ENCODE measurements around the gene RMDN3. TPM values are rescaled to one million over a fixed set of nuclear protein-coding genes. Genes with fewer than 3 reads are reported as not detected.

RMDN3 gene
- total RNA-seq = 21.2 TPM

GRCh38 chr15:40754883-40755811, at the start of gene RMDN3:
Gene RMDN3 (minus strand): TSS chr15:40755254. CDS start chr15:40754783, 471 bp downstream.
- peak; percentile 98 for ATAC-seq

- no peak for ATAC-seq
Observed at GRCh38 chr15:40803688-40804087, 48.6 kb upstream of the RMDN3 start.

GRCh38 chr15:40803076-40803475, 48.0 kb upstream of the RMDN3 start:
- ATAC-seq = no peak

- ATAC-seq = no peak
Observed at GRCh38 chr15:40799523-40799922, 44.5 kb upstream of the RMDN3 start.

- no peak for ATAC-seq
Observed at GRCh38 chr15:40796512-40796911, 41.5 kb upstream of the RMDN3 start.

- ATAC-seq = no peak
Observed at GRCh38 chr15:40796041-40796440, 41.0 kb upstream of the RMDN3 start.

GRCh38 chr15:40793216-40793989, 38.3 kb upstream of the RMDN3 start:
- peak; percentile 79 for ATAC-seq

- ATAC-seq = no peak
Observed at GRCh38 chr15:40792394-40792793, 37.3 kb upstream of the RMDN3 start.

GRCh38 chr15:40790718-40791117, 35.7 kb upstream of the RMDN3 start:
- no peak for ATAC-seq

- no peak for ATAC-seq
Observed at GRCh38 chr15:40789999-40790398, 34.9 kb upstream of the RMDN3 start.

- ATAC-seq = no peak
Observed at GRCh38 chr15:40789119-40789518, 34.1 kb upstream of the RMDN3 start.

GRCh38 chr15:40787991-40788390, 32.9 kb upstream of the RMDN3 start:
- ATAC-seq = peak; percentile 12

GRCh38 chr15:40787344-40787841, 32.3 kb upstream of the RMDN3 start:
- peak; percentile 65 for ATAC-seq

GRCh38 chr15:40785814-40786213, 30.8 kb upstream of the RMDN3 start:
- peak; percentile 74 for ATAC-seq

- no peak for ATAC-seq
Observed at GRCh38 chr15:40785164-40785563, 30.1 kb upstream of the RMDN3 start.

- peak; percentile 85 for ATAC-seq
Observed at GRCh38 chr15:40782609-40783227, 27.7 kb upstream of the RMDN3 start.

- ATAC-seq = peak; percentile 95
Observed at GRCh38 chr15:40776537-40777141, 21.6 kb upstream of the RMDN3 start.

- no peak for ATAC-seq
Observed at GRCh38 chr15:40775740-40776536, 20.9 kb upstream of the RMDN3 start.

GRCh38 chr15:40775007-40775406, 20.0 kb upstream of the RMDN3 start:
- ATAC-seq = no peak

- no peak for ATAC-seq
Observed at GRCh38 chr15:40773902-40774301, 18.8 kb upstream of the RMDN3 start.

GRCh38 chr15:40773496-40773895, 18.4 kb upstream of the RMDN3 start:
- no peak for ATAC-seq

- no peak for ATAC-seq
Observed at GRCh38 chr15:40772014-40772413, 17.0 kb upstream of the RMDN3 start.

All from esophagus mucosa (tissue), 1 donor.